Astrocyte (in vitro differentiated cells and primary cell): Measurements from ENCODE around the gene ZNF670.

Experiments
- CTCF ChIP-seq: IDR thresholded peaks from 2 replicates; pipeline ENCODE4 v1.5.1; 2011; ENCODE audit warnings: low read depth, mild to moderate bottlenecking, inconsistent platforms, low read length, moderate library complexity; ENCODE audit not compliant: insufficient read depth
- EZH2 ChIP-seq: IDR thresholded peaks from 2 replicates; pipeline ENCODE4 v1.6.1; 2012; ENCODE audit warnings: mild to moderate bottlenecking, low read length, inconsistent platforms; ENCODE audit not compliant: insufficient read depth

DNA sequence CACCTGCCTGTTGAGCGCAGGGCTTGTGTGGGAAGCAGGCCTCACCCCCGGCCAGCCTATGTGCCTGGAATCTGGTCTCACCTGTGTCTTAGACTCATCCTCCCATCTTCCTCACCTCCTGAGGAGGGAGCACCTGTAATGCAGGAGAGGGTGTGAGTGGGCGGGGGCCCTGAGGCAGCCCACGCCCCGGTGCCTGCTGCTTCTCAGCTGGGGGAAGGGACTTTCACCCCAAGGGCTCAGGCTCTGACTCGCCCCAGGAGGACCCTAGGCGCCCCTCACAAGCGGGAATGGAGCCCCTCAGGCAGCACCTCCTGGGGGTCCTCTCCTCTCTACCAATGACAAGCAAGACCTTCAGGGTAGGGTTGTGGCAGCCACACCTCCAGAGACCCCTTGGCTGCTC lies 6.7 kb upstream of the ZNF670 start:
- TF ChIP-seq CTCF (no peak), EZH2 (no peak)
